ENCODE measurements around the gene MMAA. TPM values are rescaled to one million over a fixed set of nuclear protein-coding genes. Genes with fewer than 3 reads are reported as not detected.
A peak's percentile ranks its signal among the peaks of the same experiment; 100 is the strongest.
"Not testable (repeated sequence)": the region's sequence is repeated elsewhere in the genome, so short reads cannot be mapped to it uniquely, and the experiment has no call there.

MMAA gene
- total RNA-seq, 4 donors from 2014 or later, result 0.26 to 7.5 (median 3.5) TPM

- Histone ChIP-seq H3K36me3 (no peaks in the 10 kb centered on the region), H3K9me3 (no peaks in the 10 kb centered on the region), H3K4me1 (peaks cover 0 to 5% of the 10 kb centered on the region in 2 donors), H3K4me3 (no peak overlapping the region), H3K27me3 (no peaks in the 10 kb centered on the region), H3K27ac (no peak overlapping the region)
- no peak for DNase-seq
- TF ChIP-seq POLR2A (IDR thresholded peaks at IDR 0.05) (no peak), CTCF (IDR thresholded peaks at IDR 0.05) (no peak)
- intact Hi-C loops (cut with DNase I; ENCODE audit: low total_unique reads), result no loop called here
Observed at GRCh38 chr4:145613566-145614232, 5.5 kb upstream of the MMAA start.

- H3K9me3 ChIP-seq, result no peaks in the 10 kb centered on the region
- no peak overlapping the region for H3K4me3 ChIP-seq
- DNase-seq, result no peak
- intact Hi-C loops (cut with DNase I; ENCODE audit: low total_unique reads), result no loop called here
- no peaks in the 10 kb centered on the region for H3K27me3 ChIP-seq
- H3K4me1 ChIP-seq, result peaks cover 0 to 5% of the 10 kb centered on the region in 2 donors
- H3K36me3 ChIP-seq, result no peaks in the 10 kb centered on the region
- H3K27ac ChIP-seq, result no peak overlapping the region
- no peak for TF ChIP-seq POLR2A (IDR thresholded peaks at IDR 0.05)
- no peak for TF ChIP-seq CTCF (IDR thresholded peaks at IDR 0.05)
Observed at GRCh38 chr4:145614233-145614610, 5.0 kb upstream of the MMAA start.

GRCh38 chr4:145618210-145618931, 814 bp upstream of the MMAA start:
- intact Hi-C loops (cut with DNase I; ENCODE audit: low total_unique reads), result no loop called here
- no peaks in the 10 kb centered on the region for H3K27me3 ChIP-seq
- TF ChIP-seq POLR2A (IDR thresholded peaks at IDR 0.05) (no peak), CTCF (IDR thresholded peaks at IDR 0.05) (no peak)
- H3K27ac ChIP-seq, result peak overlapping the region; percentile 95 to 96
- no peak for DNase-seq
- no peaks in the 10 kb centered on the region for H3K9me3 ChIP-seq
- peak overlapping the region; percentile 71 to 84 for H3K4me3 ChIP-seq
- no peaks in the 10 kb centered on the region for H3K36me3 ChIP-seq
- H3K4me1 ChIP-seq, result peaks cover 0 to 5% of the 10 kb centered on the region in 2 donors

GRCh38 chr4:145619639-145619996, 433 bp downstream of the MMAA start:
- peak; percentile 36 to 38 for DNase-seq
- Histone ChIP-seq H3K4me3 (peak overlapping the region; percentile 71 to 84), H3K9me3 (no peaks in the 10 kb centered on the region), H3K27me3 (no peaks in the 10 kb centered on the region), H3K4me1 (peaks cover 0 to 5% of the 10 kb centered on the region in 2 donors), H3K27ac (peak overlapping the region; percentile 95 to 96), H3K36me3 (no peaks in the 10 kb centered on the region)
- TF ChIP-seq POLR2A (IDR thresholded peaks at IDR 0.05) (no peak), CTCF (IDR thresholded peaks at IDR 0.05) (no peak)
- intact Hi-C loops (cut with DNase I; ENCODE audit: low total_unique reads), result no loop called here

GRCh38 chr4:145622067-145622466, 2.9 kb downstream of the MMAA start:
- H3K27ac ChIP-seq; H3K4me3 ChIP-seq; H3K4me1 ChIP-seq; DNase-seq; intact Hi-C loops (cut with DNase I; ENCODE audit: low total_unique reads); H3K9me3 ChIP-seq; H3K27me3 ChIP-seq; H3K36me3 ChIP-seq: not testable (repeated sequence)
